A673 (cell line): ENCODE data around the gene CDH23. TPM values are rescaled to one million over a fixed set of nuclear protein-coding genes. Genes with fewer than 3 reads are reported as not detected.
A peak's percentile ranks its signal among the peaks of the same experiment; 100 is the strongest.

ENCODE experiments used
- BruUV-seq: library from RNA; stranded (reverse); fragments of 400-500 nt; replicated peaks from 2 replicates; lab custom pipeline; 2021; lab: Mats Ljungman, UMichigan
- CTCF ChIA-PET: fragments of 300-600 bp; sonication (Branson Sonifier 250); formaldehyde crosslinking; loops from one replicate; lab custom pipeline; 2022; ENCODE audit warnings: antibody characterized with exemption; lab: Charles Lee
- POLR2A ChIA-PET: fragments of 300-600 bp; sonication (Branson Sonifier 250); formaldehyde crosslinking; loops from one replicate; lab custom pipeline; 2022; ENCODE audit warnings: antibody characterized with exemption; ENCODE audit not compliant: low non-redundant PET; lab: Charles Lee
- DNase-seq: peaks from one replicate; pipeline ENCODE4 v3.0.0-alpha.2; 2015; ENCODE audit warnings: low spot score
- H3K27ac ChIP-seq: fragments of 200-600 bp; sonication (generic); 2 replicates; pipeline ENCODE4 v1.5.1; 2016; ENCODE audit warnings: mixed run types, low read depth, mild to moderate bottlenecking, mixed read lengths, antibody characterized with exemption, low read length; ENCODE audit not compliant: poor library complexity, severe bottlenecking
- H3K27me3 ChIP-seq: fragments of 200-600 bp; sonication (generic); replicated peaks from 2 replicates; pipeline ENCODE4 v1.6.1; 2017; ENCODE audit warnings: mixed run types, low read depth, mild to moderate bottlenecking, mixed read lengths, antibody characterized with exemption, low read length; ENCODE audit not compliant: insufficient read depth, poor library complexity
- H3K36me3 ChIP-seq: fragments of 200-600 bp; sonication (generic); 2 replicates; pipeline ENCODE4 v1.6.1; 2016; ENCODE audit warnings: mixed run types, mild to moderate bottlenecking, mixed read lengths, antibody characterized with exemption, low read length; ENCODE audit not compliant: insufficient read depth, poor library complexity, severe bottlenecking
- H3K4me1 ChIP-seq: fragments of 200-600 bp; sonication (generic); 2 replicates; pipeline ENCODE4 v1.6.1; 2017; ENCODE audit warnings: mixed run types, mild to moderate bottlenecking, mixed read lengths, antibody characterized with exemption, low read length; ENCODE audit not compliant: insufficient read depth, poor library complexity, severe bottlenecking
- H3K4me3 ChIP-seq: fragments of 200-600 bp; sonication (generic); 2 replicates; pipeline ENCODE4 v1.5.1; 2016; ENCODE audit warnings: low read depth, mixed run types, mild to moderate bottlenecking, mixed read lengths, low read length; ENCODE audit not compliant: poor library complexity, severe bottlenecking
- H3K9me3 ChIP-seq: fragments of 200-600 bp; sonication (generic); 2 replicates; pipeline ENCODE4 v1.6.1; 2016; ENCODE audit warnings: mixed run types, low read depth, mild to moderate bottlenecking, mixed read lengths, antibody characterized with exemption, low read length; ENCODE audit not compliant: poor library complexity, severe bottlenecking
- CTCF ChIP-seq: fragments of 300-800, 200-600 bp; sonication (generic); conservative IDR thresholded peaks from 2 replicates; pipeline ENCODE4 v1.5.1; 2017; ENCODE audit warnings: low read depth, mild to moderate bottlenecking, antibody characterized with exemption, low read length, moderate library complexity, mixed read lengths
- EZH2 ChIP-seq: fragments of 200-600 bp; sonication (generic); IDR thresholded peaks from 2 replicates; pipeline ENCODE4 v1.6.1; 2017; ENCODE audit warnings: borderline replicate concordance, low read depth, mild to moderate bottlenecking, mixed read lengths, antibody characterized with exemption, low read length; ENCODE audit not compliant: poor library complexity, severe bottlenecking
- intact Hi-C: fragments of 100-400 bp; cut with micrococcal nuclease; formaldehyde crosslinking; loops from one replicate; pipeline ENCODE4 v1.10.0; 2022; ENCODE audit not compliant: unreplicated experiment
- total RNA-seq: library from RNA; stranded (reverse); gene quantifications from 2 replicates; pipeline ENCODE4 v1.2.3, GENCODE V29; 2021

CDH23 gene
- total RNA-seq, 1 experiment from 2014 or later, result 49.7 TPM

GRCh38 chr10:71725998-71726579 lies 329.4 kb downstream of the CDH23 start:
- intact Hi-C loops, result no loop called here
- peak; percentile 29; the same call in 1 of the 2 replicates for TF ChIP-seq CTCF
- no peak for TF ChIP-seq EZH2
- POLR2A ChIA-PET, result no interaction called here

GRCh38 chr10:71726580-71727104 lies 329.9 kb downstream of the CDH23 start:
- DNase-seq, result no peak
- H3K4me1 ChIP-seq, result peaks cover 5% of the 10 kb centered on the region
- no peak overlapping the region for H3K27ac ChIP-seq
- POLR2A ChIA-PET, result no interaction called here
- intact Hi-C loops, result no loop called here
- BruUV-seq, result no TSS peak
- TF ChIP-seq EZH2, result no peak
- no peak for TF ChIP-seq CTCF
- CTCF ChIA-PET, result no interaction called here
- no peaks in the 10 kb centered on the region for H3K9me3 ChIP-seq
- H3K4me3 ChIP-seq, result no peak overlapping the region
- H3K27me3 ChIP-seq, result no peaks in the 10 kb centered on the region
- H3K36me3 ChIP-seq, result no peaks in the 10 kb centered on the region

More at GRCh38 chr10:71725998-71726579, 329.4 kb downstream of the CDH23 start:
- H3K9me3 ChIP-seq, result no peaks in the 10 kb centered on the region
- no peak overlapping the region for H3K27ac ChIP-seq
- no peaks in the 10 kb centered on the region for H3K27me3 ChIP-seq
- no peak for DNase-seq
- CTCF ChIA-PET, result no interaction called here
- no peak overlapping the region for H3K4me3 ChIP-seq
- BruUV-seq, result no TSS peak
- peaks cover 5% of the 10 kb centered on the region for H3K4me1 ChIP-seq
- H3K36me3 ChIP-seq, result no peaks in the 10 kb centered on the region

- Histone ChIP-seq H3K27me3 (no peaks in the 10 kb centered on the region), H3K27ac (no peak overlapping the region), H3K36me3 (no peaks in the 10 kb centered on the region), H3K4me3 (no peak overlapping the region), H3K9me3 (no peaks in the 10 kb centered on the region), H3K4me1 (peaks cover 5% of the 10 kb centered on the region)
- CTCF ChIA-PET, result no interaction called here
- POLR2A ChIA-PET, result no interaction called here
- no TSS peak for BruUV-seq
- intact Hi-C loops, result no loop called here
- TF ChIP-seq CTCF, result no peak
- TF ChIP-seq EZH2, result no peak
- DNase-seq, result no peak
Observed at GRCh38 chr10:71727105-71727737, 330.5 kb downstream of the CDH23 start.
